HepG2 (cell line): Measurements from ENCODE around the gene PDYN. TPM values are rescaled to one million over a fixed set of nuclear protein-coding genes. Genes with fewer than 3 reads are reported as not detected.
A peak's percentile ranks its signal among the peaks of the same experiment; 100 is the strongest.

ENCODE experiments used
- FOXO1 ChIP-seq: sonication (generic); formaldehyde crosslinking; IDR thresholded peaks from 2 replicates; pipeline ENCODE4 v1.4.0; 2020; ENCODE audit warnings: missing genetic modification reagents
- HES4 ChIP-seq: sonication (generic); formaldehyde crosslinking; IDR thresholded peaks from 2 replicates; pipeline ENCODE4 v1.9.0; 2021; ENCODE audit warnings: mild to moderate bottlenecking, missing genetic modification reagents, borderline replicate concordance
- HNRNPUL1 ChIP-seq: fragments of 200-400 bp; formaldehyde crosslinking; IDR thresholded peaks from 2 replicates; pipeline ENCODE4 v1.6.1; 2017; ENCODE audit warnings: low read depth, mild to moderate bottlenecking, low read length, moderate library complexity
- ISL2 ChIP-seq: sonication (generic); formaldehyde crosslinking; IDR thresholded peaks from 2 replicates; pipeline ENCODE4 v1.5.0; 2020; ENCODE audit warnings: missing genetic modification reagents
- KDM1A ChIP-seq: IDR thresholded peaks from 2 replicates; pipeline ENCODE4 v1.6.1; 2016; ENCODE audit warnings: missing compliant biosample characterization
- KDM6A ChIP-seq: IDR thresholded peaks from 2 replicates; pipeline ENCODE4 v1.6.1; 2016; ENCODE audit warnings: low read depth
- MTA1 ChIP-seq: sonication (generic); formaldehyde crosslinking; IDR thresholded peaks from 2 replicates; pipeline ENCODE4 v1.4.0; 2020; ENCODE audit warnings: missing genetic modification reagents, mild to moderate bottlenecking, borderline replicate concordance
- NCOA1 ChIP-seq: sonication (generic); formaldehyde crosslinking; IDR thresholded peaks from 2 replicates; pipeline ENCODE4 v1.9.0; 2021; ENCODE audit warnings: missing genetic modification reagents
- NR1H2 ChIP-seq: sonication (generic); formaldehyde crosslinking; IDR thresholded peaks from 2 replicates; pipeline ENCODE4 v1.8.1; 2022; ENCODE audit warnings: low read depth, missing genetic modification reagents, borderline replicate concordance
- PHF20 ChIP-seq: sonication (generic); formaldehyde crosslinking; IDR thresholded peaks from 2 replicates; pipeline ENCODE4 v1.5.0; 2020; ENCODE audit warnings: mild to moderate bottlenecking, missing genetic modification reagents
- RBFOX2 ChIP-seq: fragments of 200-400 bp; formaldehyde crosslinking; IDR thresholded peaks from 2 replicates; pipeline ENCODE4 v1.6.1; 2017; ENCODE audit warnings: low read depth, mild to moderate bottlenecking, low read length
- SKI ChIP-seq: fragments of 450-650 bp; IDR thresholded peaks from one replicate; pipeline ENCODE4 v1.6.1; 2018; ENCODE audit warnings: mild to moderate bottlenecking; ENCODE audit not compliant: partially characterized antibody
- TCF7 ChIP-seq: sonication (generic); IDR thresholded peaks from 2 replicates; pipeline ENCODE4 v1.6.1; 2016; ENCODE audit warnings: antibody characterized with exemption, low read depth
- YY1 ChIP-seq: IDR thresholded peaks from 2 replicates; pipeline ENCODE4 v1.6.1; 2011; ENCODE audit warnings: low read length, low read depth, moderate library complexity, mild to moderate bottlenecking; ENCODE audit not compliant: insufficient read depth, insufficient replicate concordance
- ZFP90 ChIP-seq: sonication (generic); formaldehyde crosslinking; IDR thresholded peaks from 2 replicates; pipeline ENCODE4 v1.8.0; 2022; ENCODE audit warnings: missing genetic modification reagents, mild to moderate bottlenecking, inconsistent platforms, borderline replicate concordance
- ZIK1 ChIP-seq: sonication (generic); formaldehyde crosslinking; IDR thresholded peaks from 2 replicates; pipeline ENCODE4 v1.5.0; 2020; ENCODE audit warnings: mild to moderate bottlenecking, low read depth, missing genetic modification reagents, borderline replicate concordance
- ZNF230 ChIP-seq: sonication (generic); formaldehyde crosslinking; IDR thresholded peaks from 2 replicates; pipeline ENCODE4 v1.4.0; 2020; ENCODE audit warnings: mild to moderate bottlenecking, missing genetic modification reagents
- ZNF850 ChIP-seq: sonication (generic); formaldehyde crosslinking; conservative IDR thresholded peaks from 2 replicates; pipeline ENCODE4 v1.9.0; 2021; ENCODE audit warnings: mild to moderate bottlenecking, missing genetic modification reagents
- ZSCAN25 ChIP-seq: sonication (generic); formaldehyde crosslinking; IDR thresholded peaks from 2 replicates; pipeline ENCODE4 v1.8.0; 2022; ENCODE audit warnings: mild to moderate bottlenecking, missing genetic modification reagents
- polyA plus RNA-seq, 8 experiments: library from polyadenylated mRNA; depleted of rRNA in 3 of 8; stranded (reverse) in 7 of 8; unstranded in 1 of 8; fragments of >200 nt; fragmentation: Illumina TruSeq in 4 of 8; extraction: Trizol in 4 of 8; gene quantifications; 2 replicates each; pipeline versions ENCODE4 v1.2.1 to v1.2.3, GENCODE V29; 2011 to 2016; ENCODE audit warnings: low read depth in 4 of 8, missing spikeins in 1 of 8, mixed read lengths in 1 of 8; ENCODE audit not compliant: insufficient read depth in 1 of 8
- total RNA-seq, 5 experiments: library from RNA; depleted of rRNA; stranded (reverse); fragments of >200 nt; fragmentation: Illumina TruSeq; extraction: Trizol; gene quantifications; 2 replicates each; pipeline ENCODE4 v1.2.3, GENCODE V29; 2016; ENCODE audit warnings: low read depth in 1 of 5
- TF ChIP-seq, protein P1 (sequence below): sonication (generic); formaldehyde crosslinking; IDR thresholded peaks from 2 replicates; pipeline ENCODE4 v1.4.0; 2020; ENCODE audit warnings: missing genetic modification reagents
- TF ChIP-seq, protein P2 (sequence below): sonication (generic); formaldehyde crosslinking; IDR thresholded peaks from 2 replicates; pipeline ENCODE4 v1.4.0; 2020; ENCODE audit warnings: missing genetic modification reagents, borderline replicate concordance
- TF ChIP-seq, protein P3 (sequence below): IDR thresholded peaks from 2 replicates; pipeline ENCODE4 v1.6.1; 2018; ENCODE audit warnings: missing genetic modification reagents, mild to moderate bottlenecking, missing compliant biosample characterization

PDYN gene
- total and polyA plus RNA-seq, 2 of the 13 experiments (the other 11 are each of a cell fraction or from before 2014, with no cell fraction given): not detected

DNA sequence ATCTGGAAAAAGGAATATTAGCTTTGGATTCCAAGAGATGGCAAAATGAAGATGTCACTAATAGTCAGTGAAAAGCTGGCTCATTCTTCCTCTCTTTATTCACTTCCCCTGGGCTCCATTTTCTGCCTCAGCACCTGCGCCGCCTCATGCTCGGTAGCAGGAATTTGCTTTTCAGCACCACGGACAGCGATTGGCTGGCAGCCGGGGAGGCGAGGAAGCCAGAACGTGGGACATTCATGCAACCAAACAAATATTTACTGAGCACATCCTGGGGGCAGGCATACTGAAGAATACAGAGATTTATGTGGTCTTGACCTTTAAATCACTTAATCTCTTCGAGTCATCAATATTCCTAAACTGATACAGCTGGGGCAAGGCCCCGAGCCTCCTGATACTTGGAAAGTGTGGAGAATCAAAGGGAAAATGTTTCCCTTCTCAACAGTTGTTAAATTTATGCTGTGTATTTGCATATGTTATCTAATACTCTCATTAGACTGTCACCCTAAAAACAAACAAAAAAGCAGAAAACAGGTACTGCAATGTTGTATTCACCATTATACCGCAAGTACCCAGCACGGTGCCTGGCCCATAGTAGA is 12.1 kb upstream of the PDYN start (continued):
- TF ChIP-seq SKI: peak; percentile 35
- peak; percentile 77; the same call in 1 of the 2 replicates for TF ChIP-seq ZNF230
- peak; percentile 52 for TF ChIP-seq YY1
- TF ChIP-seq TCF7: no peak
- TF ChIP-seq, protein P1, sequence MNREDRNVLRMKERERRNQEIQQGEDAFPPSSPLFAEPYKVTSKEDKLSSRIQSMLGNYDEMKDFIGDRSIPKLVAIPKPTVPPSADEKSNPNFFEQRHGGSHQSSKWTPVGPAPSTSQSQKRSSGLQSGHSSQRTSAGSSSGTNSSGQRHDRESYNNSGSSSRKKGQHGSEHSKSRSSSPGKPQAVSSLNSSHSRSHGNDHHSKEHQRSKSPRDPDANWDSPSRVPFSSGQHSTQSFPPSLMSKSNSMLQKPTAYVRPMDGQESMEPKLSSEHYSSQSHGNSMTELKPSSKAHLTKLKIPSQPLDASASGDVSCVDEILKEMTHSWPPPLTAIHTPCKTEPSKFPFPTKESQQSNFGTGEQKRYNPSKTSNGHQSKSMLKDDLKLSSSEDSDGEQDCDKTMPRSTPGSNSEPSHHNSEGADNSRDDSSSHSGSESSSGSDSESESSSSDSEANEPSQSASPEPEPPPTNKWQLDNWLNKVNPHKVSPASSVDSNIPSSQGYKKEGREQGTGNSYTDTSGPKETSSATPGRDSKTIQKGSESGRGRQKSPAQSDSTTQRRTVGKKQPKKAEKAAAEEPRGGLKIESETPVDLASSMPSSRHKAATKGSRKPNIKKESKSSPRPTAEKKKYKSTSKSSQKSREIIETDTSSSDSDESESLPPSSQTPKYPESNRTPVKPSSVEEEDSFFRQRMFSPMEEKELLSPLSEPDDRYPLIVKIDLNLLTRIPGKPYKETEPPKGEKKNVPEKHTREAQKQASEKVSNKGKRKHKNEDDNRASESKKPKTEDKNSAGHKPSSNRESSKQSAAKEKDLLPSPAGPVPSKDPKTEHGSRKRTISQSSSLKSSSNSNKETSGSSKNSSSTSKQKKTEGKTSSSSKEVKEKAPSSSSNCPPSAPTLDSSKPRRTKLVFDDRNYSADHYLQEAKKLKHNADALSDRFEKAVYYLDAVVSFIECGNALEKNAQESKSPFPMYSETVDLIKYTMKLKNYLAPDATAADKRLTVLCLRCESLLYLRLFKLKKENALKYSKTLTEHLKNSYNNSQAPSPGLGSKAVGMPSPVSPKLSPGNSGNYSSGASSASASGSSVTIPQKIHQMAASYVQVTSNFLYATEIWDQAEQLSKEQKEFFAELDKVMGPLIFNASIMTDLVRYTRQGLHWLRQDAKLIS (CRISPR knock-in tag): no peak
- TF ChIP-seq ZSCAN25 (CRISPR knock-in tag): peak; percentile 91; the same call in 1 of the 2 replicates
- TF ChIP-seq ZIK1 (CRISPR knock-in tag): peak; percentile 98
- TF ChIP-seq MTA1 (CRISPR knock-in tag): no peak
- TF ChIP-seq ZNF850 (CRISPR knock-in tag): no peak
- TF ChIP-seq NCOA1 (CRISPR knock-in tag): no peak
- peak; percentile 91 for TF ChIP-seq FOXO1
- 0 out of 2 replicates have a peak, but pooled peaks have one; percentile 52 for TF ChIP-seq KDM6A
- TF ChIP-seq NR1H2: no peak; the same call in 1 of the 2 replicates
- TF ChIP-seq, protein P2, sequence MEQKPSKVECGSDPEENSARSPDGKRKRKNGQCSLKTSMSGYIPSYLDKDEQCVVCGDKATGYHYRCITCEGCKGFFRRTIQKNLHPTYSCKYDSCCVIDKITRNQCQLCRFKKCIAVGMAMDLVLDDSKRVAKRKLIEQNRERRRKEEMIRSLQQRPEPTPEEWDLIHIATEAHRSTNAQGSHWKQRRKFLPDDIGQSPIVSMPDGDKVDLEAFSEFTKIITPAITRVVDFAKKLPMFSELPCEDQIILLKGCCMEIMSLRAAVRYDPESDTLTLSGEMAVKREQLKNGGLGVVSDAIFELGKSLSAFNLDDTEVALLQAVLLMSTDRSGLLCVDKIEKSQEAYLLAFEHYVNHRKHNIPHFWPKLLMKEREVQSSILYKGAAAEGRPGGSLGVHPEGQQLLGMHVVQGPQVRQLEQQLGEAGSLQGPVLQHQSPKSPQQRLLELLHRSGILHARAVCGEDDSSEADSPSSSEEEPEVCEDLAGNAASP: peak; percentile 97
- TF ChIP-seq RBFOX2: no peak
- TF ChIP-seq KDM1A: peak; percentile 59; the same call in 1 of the 2 replicates
- TF ChIP-seq, protein P3, sequence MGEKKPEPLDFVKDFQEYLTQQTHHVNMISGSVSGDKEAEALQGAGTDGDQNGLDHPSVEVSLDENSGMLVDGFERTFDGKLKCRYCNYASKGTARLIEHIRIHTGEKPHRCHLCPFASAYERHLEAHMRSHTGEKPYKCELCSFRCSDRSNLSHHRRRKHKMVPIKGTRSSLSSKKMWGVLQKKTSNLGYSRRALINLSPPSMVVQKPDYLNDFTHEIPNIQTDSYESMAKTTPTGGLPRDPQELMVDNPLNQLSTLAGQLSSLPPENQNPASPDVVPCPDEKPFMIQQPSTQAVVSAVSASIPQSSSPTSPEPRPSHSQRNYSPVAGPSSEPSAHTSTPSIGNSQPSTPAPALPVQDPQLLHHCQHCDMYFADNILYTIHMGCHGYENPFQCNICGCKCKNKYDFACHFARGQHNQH: peak; percentile 99
- TF ChIP-seq HES4 (CRISPR knock-in tag): peak; percentile 99
- peak; percentile 61 for TF ChIP-seq PHF20 (CRISPR knock-in tag)
- TF ChIP-seq ISL2 (CRISPR knock-in tag): peak; percentile 90
- TF ChIP-seq ZFP90: peak; percentile 84
- TF ChIP-seq HNRNPUL1: no peak
